Endothelial cell of umbilical vein (primary cell): ENCODE results near the gene AQP12B. TPM values are rescaled to one million over a fixed set of nuclear protein-coding genes. Genes with fewer than 3 reads are reported as not detected.

Experiments used
- BruUV-seq: library from RNA; stranded (reverse); fragments of 400-500 nt; replicated peaks from 2 replicates; lab custom pipeline; 2021; lab: Mats Ljungman, UMichigan
- CTCF ChIA-PET: fragments of 300-600, 350-600 bp; sonication (Branson Sonifier 250); formaldehyde crosslinking; loops from one replicate; lab custom pipeline; 2021; ENCODE audit warnings: antibody characterized with exemption, inconsistent platforms; lab: Charles Lee
- POLR2A ChIA-PET: fragments of 300-600, 350-600 bp; sonication (Branson Sonifier 250); formaldehyde crosslinking; loops from one replicate; lab custom pipeline; 2021; ENCODE audit warnings: antibody characterized with exemption, inconsistent platforms; lab: Charles Lee
- DNase-seq: peaks from one replicate; pipeline ENCODE4 v3.0.0-alpha.2; 2011; ENCODE audit warnings: low read depth, low spot score
- FAIRE-seq: peaks from 2 replicates; lab custom pipeline; 2011; peaks lifted over from hg19 to GRCh38; lab: Jason Lieb, UNC
- H2AFZ ChIP-seq: 2 replicates; pipeline ENCODE4 v1.6.0; 2012; ENCODE audit warnings: low read depth, low read length, control low read depth, inconsistent platforms
- H3K27ac ChIP-seq: 2 replicates; pipeline ENCODE4 v1.5.1; 2011; ENCODE audit warnings: low read depth, mild to moderate bottlenecking, control low read depth, low read length, moderate library complexity; ENCODE audit not compliant: insufficient read depth
- H3K27me3 ChIP-seq, 2 experiments: 2 replicates each; pipeline versions ENCODE4 v1.6.0 to v1.6.1; 2011; ENCODE audit warnings: low read length in 2 of 2, mixed read lengths in 1 of 2; ENCODE audit not compliant: control insufficient read depth in 2 of 2, insufficient read depth in 2 of 2
- H3K36me3 ChIP-seq, 2 experiments: 2 replicates in 1 of 2; 3 replicates in 1 of 2; pipeline ENCODE4 v1.5.1; 2011; ENCODE audit warnings: low read length in 2 of 2, mild to moderate bottlenecking in 1 of 2, moderate library complexity in 1 of 2; ENCODE audit not compliant: control insufficient read depth in 2 of 2, insufficient read depth in 2 of 2; ENCODE audit errors: extremely low read depth in 1 of 2
- H3K4me1 ChIP-seq: 3 replicates; pipeline ENCODE4 v1.5.1; 2011; ENCODE audit warnings: mild to moderate bottlenecking, low read length; ENCODE audit not compliant: control insufficient read depth, insufficient read depth; ENCODE audit errors: extremely low read depth
- H3K4me2 ChIP-seq: 2 replicates; pipeline ENCODE4 v1.6.1; 2011; ENCODE audit warnings: low read length, control low read depth, mixed read lengths; ENCODE audit not compliant: insufficient read depth
- H3K4me3 ChIP-seq, 3 experiments: fragments of 200-600 bp in 1 of 3; sonication (generic), shearing (Covaris generic) in 1 of 3; replicated peaks in 1 of 3; 2 replicates each; pipeline ENCODE4 v1.5.1; 2011 to 2016; ENCODE audit warnings: control low read depth in 3 of 3, low read length in 3 of 3, mild to moderate bottlenecking in 2 of 3, inconsistent platforms in 1 of 3, low read depth in 1 of 3, moderate library complexity in 1 of 3; ENCODE audit not compliant: insufficient read depth in 1 of 3
- H3K79me2 ChIP-seq: 2 replicates; pipeline ENCODE4 v1.6.0; 2012; ENCODE audit warnings: low read length, inconsistent platforms; ENCODE audit not compliant: control insufficient read depth, insufficient read depth
- H3K9ac ChIP-seq: replicated peaks from 2 replicates; pipeline ENCODE3; 2011; ENCODE audit warnings: low read length, control low read depth; ENCODE audit not compliant: insufficient read depth; ENCODE audit errors: extremely low read depth
- H3K9me1 ChIP-seq: replicated peaks from 3 replicates; pipeline ENCODE4 v1.6.0; 2011; ENCODE audit warnings: mild to moderate bottlenecking, low read length; ENCODE audit not compliant: control insufficient read depth, insufficient read depth; ENCODE audit errors: extremely low read depth
- H3K9me3 ChIP-seq: replicated peaks from 2 replicates; pipeline ENCODE4 v1.5.1; 2012; ENCODE audit warnings: low read length, inconsistent platforms; ENCODE audit not compliant: control insufficient read depth, insufficient read depth
- H4K20me1 ChIP-seq: replicated peaks from 2 replicates; pipeline ENCODE3; 2011; ENCODE audit warnings: mild to moderate bottlenecking, low read length; ENCODE audit not compliant: control insufficient read depth, insufficient read depth; ENCODE audit errors: extremely low read depth
- FOS ChIP-seq: IDR thresholded peaks from 2 replicates; pipeline ENCODE4 v1.6.1; 2011; ENCODE audit warnings: mild to moderate bottlenecking, low read length, moderate library complexity, borderline replicate concordance; ENCODE audit not compliant: insufficient read depth
- GATA2 ChIP-seq: IDR thresholded peaks from 2 replicates; pipeline ENCODE4 v1.7.0; 2011; ENCODE audit warnings: low read depth, mild to moderate bottlenecking, moderate library complexity, mixed read lengths, low read length; ENCODE audit not compliant: insufficient read length, insufficient read depth
- MYC ChIP-seq: IDR thresholded peaks from one replicate; pipeline ENCODE4 v1.6.1; 2011; ENCODE audit warnings: mild to moderate bottlenecking, low read depth, low read length
- POLR2A ChIP-seq: IDR thresholded peaks from 2 replicates; pipeline ENCODE4 v1.6.1; 2012; ENCODE audit warnings: low read depth, mild to moderate bottlenecking, control low read depth, low read length
- POLR2AphosphoS5 ChIP-seq: IDR thresholded peaks from 2 replicates; pipeline ENCODE4 v1.6.1; 2012; ENCODE audit warnings: low read depth, mild to moderate bottlenecking, control low read depth, low read length, moderate library complexity; ENCODE audit not compliant: insufficient read depth
- dilution Hi-C: fragments of 300-500 bp; cut with MboI; formaldehyde crosslinking; loops from one replicate; pipeline ENCODE4 v1.15.0; 2019; ENCODE audit warnings: low sequenced_read_pairs; ENCODE audit not compliant: extremely low pct_ligation_motif_present
- intact Hi-C: fragments of 100-400 bp; cut with micrococcal nuclease; formaldehyde crosslinking; loops from one replicate; pipeline ENCODE4 v1.10.0; 2022
- polyA plus RNA-seq, 4 experiments: library from polyadenylated mRNA; depleted of rRNA in 3 of 4; stranded (reverse) in 3 of 4; unstranded in 1 of 4; fragments of >200 nt; gene quantifications; 2 replicates each; pipeline versions ENCODE4 v1.2.1 to v1.2.3, GENCODE V29; 2011 to 2012; ENCODE audit warnings: missing spikeins in 1 of 4
- total RNA-seq: library from RNA; stranded (reverse); gene quantifications from 2 replicates; pipeline ENCODE4 v1.2.3, GENCODE V29; 2021
- TF ChIP-seq, protein P1 (sequence below): IDR thresholded peaks from 2 replicates; pipeline ENCODE4 v1.6.1; 2011; ENCODE audit not compliant: insufficient read depth, insufficient read length
- TF ChIP-seq, protein P2 (sequence below), 2 donors: IDR thresholded peaks; 1 replicate in 1 of 2; 2 replicates in 1 of 2; pipeline ENCODE4 v1.5.1; 2011; ENCODE audit warnings: low read length in 2 of 2, mild to moderate bottlenecking in 2 of 2, moderate library complexity in 2 of 2, control low read depth in 1 of 2, inconsistent platforms in 1 of 2, low read depth in 1 of 2; ENCODE audit not compliant: insufficient read depth in 1 of 2; ENCODE audit errors: extremely low read depth in 1 of 2

Gene AQP12B
- total and polyA plus RNA-seq, 2 donors (not counting 3 experiments of a cell fraction or from before 2014, with no cell fraction given), result not detected

DNA sequence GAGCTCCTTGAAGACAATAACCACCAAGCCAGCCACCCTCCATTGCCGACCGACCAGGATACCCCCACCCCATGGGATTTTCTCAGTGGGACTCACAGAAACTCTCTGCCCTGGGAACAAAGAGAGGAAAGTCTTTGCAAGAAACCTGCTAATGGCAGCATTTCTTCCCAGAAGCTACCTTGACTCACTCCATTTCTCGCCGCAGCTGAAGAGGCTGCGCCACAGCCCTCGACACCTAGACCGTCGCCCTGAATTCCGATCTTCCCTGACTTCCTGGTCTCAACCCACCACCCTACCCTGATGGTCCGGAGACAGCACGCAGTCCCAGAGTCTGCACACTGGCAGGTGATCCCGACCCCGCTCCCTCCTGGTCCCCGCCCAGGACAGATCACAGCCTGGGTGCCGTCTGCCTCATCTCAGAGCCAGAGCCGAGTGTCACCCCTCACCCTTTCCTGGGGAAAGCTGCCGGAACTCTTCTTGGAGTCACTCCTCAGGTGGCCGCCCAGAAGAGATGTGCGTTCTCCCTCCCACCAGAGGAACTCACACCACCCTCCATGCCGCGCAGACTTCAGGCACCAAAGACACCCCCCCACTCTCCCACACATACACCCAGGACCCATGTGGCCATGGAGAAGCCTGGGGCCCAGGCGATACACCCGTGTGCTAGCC, 33.6 kb upstream of the AQP12B start:
- H3K9ac ChIP-seq, result no peak overlapping the region
- TF ChIP-seq GATA2 (no peak), POLR2AphosphoS5 (no peak), POLR2A (no peak), FOS (no peak), MYC (no peak)
- TF ChIP-seq, protein P1, sequence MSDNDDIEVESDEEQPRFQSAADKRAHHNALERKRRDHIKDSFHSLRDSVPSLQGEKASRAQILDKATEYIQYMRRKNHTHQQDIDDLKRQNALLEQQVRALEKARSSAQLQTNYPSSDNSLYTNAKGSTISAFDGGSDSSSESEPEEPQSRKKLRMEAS, result no peak
- TF ChIP-seq, protein P2, sequence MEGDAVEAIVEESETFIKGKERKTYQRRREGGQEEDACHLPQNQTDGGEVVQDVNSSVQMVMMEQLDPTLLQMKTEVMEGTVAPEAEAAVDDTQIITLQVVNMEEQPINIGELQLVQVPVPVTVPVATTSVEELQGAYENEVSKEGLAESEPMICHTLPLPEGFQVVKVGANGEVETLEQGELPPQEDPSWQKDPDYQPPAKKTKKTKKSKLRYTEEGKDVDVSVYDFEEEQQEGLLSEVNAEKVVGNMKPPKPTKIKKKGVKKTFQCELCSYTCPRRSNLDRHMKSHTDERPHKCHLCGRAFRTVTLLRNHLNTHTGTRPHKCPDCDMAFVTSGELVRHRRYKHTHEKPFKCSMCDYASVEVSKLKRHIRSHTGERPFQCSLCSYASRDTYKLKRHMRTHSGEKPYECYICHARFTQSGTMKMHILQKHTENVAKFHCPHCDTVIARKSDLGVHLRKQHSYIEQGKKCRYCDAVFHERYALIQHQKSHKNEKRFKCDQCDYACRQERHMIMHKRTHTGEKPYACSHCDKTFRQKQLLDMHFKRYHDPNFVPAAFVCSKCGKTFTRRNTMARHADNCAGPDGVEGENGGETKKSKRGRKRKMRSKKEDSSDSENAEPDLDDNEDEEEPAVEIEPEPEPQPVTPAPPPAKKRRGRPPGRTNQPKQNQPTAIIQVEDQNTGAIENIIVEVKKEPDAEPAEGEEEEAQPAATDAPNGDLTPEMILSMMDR (IDR thresholded peaks at IDR 0.05; ENCODE audit: extremely low read depth in 1 of 2, insufficient read depth in 1 of 2, low read depth in 1 of 2, low read length in 2 of 2), result no peak
- no peak for FAIRE-seq
- H3K9me1 ChIP-seq, result no peaks in the 10 kb centered on the region
- no peak for DNase-seq
- H3K27me3 ChIP-seq, result no peaks in the 10 kb centered on the region
- H3K4me1 ChIP-seq, result no peaks in the 10 kb centered on the region
- H3K79me2 ChIP-seq, result no peaks in the 10 kb centered on the region
- dilution Hi-C loops, result no loop called here
- no peak overlapping the region for H3K4me2 ChIP-seq
- no peak overlapping the region for H2AFZ ChIP-seq
- H3K36me3 ChIP-seq, result no peaks in the 10 kb centered on the region
- H3K9me3 ChIP-seq, result no peaks in the 10 kb centered on the region
- intact Hi-C loops, result no loop called here
- no TSS peak for BruUV-seq
- ChIA-PET POLR2A (no interaction called here), CTCF (no interaction called here)
- H4K20me1 ChIP-seq, result no peaks in the 10 kb centered on the region
- H3K4me3 ChIP-seq, result no peak overlapping the region
- H3K27ac ChIP-seq, result no peak overlapping the region
